ENCODE measurements around the gene PRKAA1. TPM values are rescaled to one million over a fixed set of nuclear protein-coding genes. Genes with fewer than 3 reads are reported as not detected.

The PRKAA1 gene
- total RNA-seq, 1 donor from 2014 or later = 57.1 TPM

- Histone ChIP-seq H3K27me3 (ENCODE audit: control insufficient read depth, insufficient read depth, low read length) (no peaks in the 10 kb centered on the region), H3K36me3 (ENCODE audit: control insufficient read depth, insufficient read depth, low read length) (peaks cover 1% of the 10 kb centered on the region), H3K4me3 (ENCODE audit: low read depth, low read length) (no peak overlapping the region)
- no peak for FAIRE-seq
- no peak for DNase-seq (ENCODE audit: low read depth)
- TF ChIP-seq CTCF (IDR thresholded peaks at IDR 0.05; ENCODE audit: insufficient read depth, low read length, severe bottlenecking) = no peak
These were observed 22.9 kb downstream of the PRKAA1 start for GRCh38 chr5:40775085-40775845.

- Histone ChIP-seq H3K36me3 (ENCODE audit: control insufficient read depth, insufficient read depth, low read length) (peaks cover 1% of the 10 kb centered on the region), H3K27me3 (ENCODE audit: control insufficient read depth, insufficient read depth, low read length) (no peaks in the 10 kb centered on the region), H3K4me3 (ENCODE audit: low read depth, low read length) (no peak overlapping the region)
- no peak for DNase-seq (ENCODE audit: low read depth)
- no peak for FAIRE-seq
- TF ChIP-seq CTCF (IDR thresholded peaks at IDR 0.05; ENCODE audit: insufficient read depth, low read length, severe bottlenecking) = no peak
These were observed 23.6 kb downstream of the PRKAA1 start for GRCh38 chr5:40774623-40775022.

GRCh38 chr5:40770764-40771163, 27.4 kb downstream of the PRKAA1 start:
- FAIRE-seq (no peak), DNase-seq (ENCODE audit: low read depth) (no peak)
- TF ChIP-seq CTCF (IDR thresholded peaks at IDR 0.05; ENCODE audit: insufficient read depth, low read length, severe bottlenecking) = no peak
- no peaks in the 10 kb centered on the region for H3K27me3 ChIP-seq (ENCODE audit: control insufficient read depth, insufficient read depth, low read length)
- peaks cover 5% of the 10 kb centered on the region for H3K36me3 ChIP-seq (ENCODE audit: control insufficient read depth, insufficient read depth, low read length)
- no peak overlapping the region for H3K4me3 ChIP-seq (ENCODE audit: low read depth, low read length)

GRCh38 chr5:40762705-40763104, 35.5 kb downstream of the PRKAA1 start:
- Histone ChIP-seq H3K4me3 (ENCODE audit: low read depth, low read length) (no peak overlapping the region), H3K27me3 (ENCODE audit: control insufficient read depth, insufficient read depth, low read length) (no peaks in the 10 kb centered on the region), H3K36me3 (ENCODE audit: control insufficient read depth, insufficient read depth, low read length) (peaks cover 3% of the 10 kb centered on the region)
- FAIRE-seq (no peak), DNase-seq (ENCODE audit: low read depth) (no peak)
- no peak for TF ChIP-seq CTCF (IDR thresholded peaks at IDR 0.05; ENCODE audit: insufficient read depth, low read length, severe bottlenecking)

GRCh38 chr5:40757400-40757799, 40.8 kb downstream of the PRKAA1 start:
- TF ChIP-seq CTCF (IDR thresholded peaks at IDR 0.05; ENCODE audit: insufficient read depth, low read length, severe bottlenecking) = no peak
- no peak for FAIRE-seq
- no peaks in the 10 kb centered on the region for H3K36me3 ChIP-seq (ENCODE audit: control insufficient read depth, insufficient read depth, low read length)

More at GRCh38 chr5:40757400-40757799, 40.8 kb downstream of the PRKAA1 start:
- Histone ChIP-seq H3K4me3 (ENCODE audit: low read depth, low read length) (no peak overlapping the region), H3K27me3 (ENCODE audit: control insufficient read depth, insufficient read depth, low read length) (no peaks in the 10 kb centered on the region)
- DNase-seq (ENCODE audit: low read depth) = no peak
